Activated CD8-positive, alpha-beta memory T cell treated with anti-CD3 and anti-CD28 coated beads, Interleukin-2, amount 50 U/mL, for 24 hours (primary cell): ENCODE results near the gene B3GNT8.
"Not testable (repeated sequence)": the region's sequence is repeated elsewhere in the genome, so short reads cannot be mapped to it uniquely, and the experiment has no call there.

Experiments
- DNase-seq: peaks from one replicate; pipeline ENCODE4 v3.0.0-alpha.2; 2020; ENCODE audit errors: extremely low read depth

The B3GNT8 gene, protein sequence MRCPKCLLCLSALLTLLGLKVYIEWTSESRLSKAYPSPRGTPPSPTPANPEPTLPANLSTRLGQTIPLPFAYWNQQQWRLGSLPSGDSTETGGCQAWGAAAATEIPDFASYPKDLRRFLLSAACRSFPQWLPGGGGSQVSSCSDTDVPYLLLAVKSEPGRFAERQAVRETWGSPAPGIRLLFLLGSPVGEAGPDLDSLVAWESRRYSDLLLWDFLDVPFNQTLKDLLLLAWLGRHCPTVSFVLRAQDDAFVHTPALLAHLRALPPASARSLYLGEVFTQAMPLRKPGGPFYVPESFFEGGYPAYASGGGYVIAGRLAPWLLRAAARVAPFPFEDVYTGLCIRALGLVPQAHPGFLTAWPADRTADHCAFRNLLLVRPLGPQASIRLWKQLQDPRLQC

DNA sequence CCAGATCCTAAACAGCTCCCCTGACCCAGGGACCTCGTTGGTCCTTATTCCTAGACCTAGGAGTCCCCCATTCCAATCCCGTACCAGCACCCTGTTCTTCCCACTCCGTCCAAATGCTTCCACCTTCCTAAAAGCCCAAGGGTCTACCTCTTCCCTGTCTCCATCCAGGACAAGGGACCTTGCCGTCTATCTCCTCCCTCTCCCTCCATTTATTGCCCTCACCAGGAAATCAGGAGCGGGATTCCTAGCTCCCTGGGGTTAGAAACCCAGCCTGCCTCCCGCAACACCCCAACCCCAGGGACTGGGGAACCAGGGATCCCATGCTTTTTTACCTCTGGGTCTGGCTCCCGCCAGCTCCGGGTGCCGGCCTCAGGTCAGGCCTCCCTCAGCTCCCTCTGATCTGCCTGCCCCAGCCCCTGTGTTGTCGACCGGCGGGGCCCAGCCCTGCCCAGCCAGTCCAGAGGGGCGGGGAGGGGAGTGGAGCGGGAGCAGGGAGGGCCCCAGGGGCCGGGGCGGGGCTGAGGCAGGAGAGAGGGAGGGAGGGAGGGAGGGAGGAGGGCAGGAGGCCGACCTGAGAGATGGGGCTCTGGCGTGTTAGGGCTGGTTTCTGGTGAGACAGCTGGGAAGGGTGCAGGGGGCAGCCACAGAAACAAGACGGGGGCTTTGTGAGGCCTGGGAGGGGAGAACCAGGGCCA lies at the start of gene B3GNT8:
Gene B3GNT8, minus strand, starts transcription at position 423 of the 695 bp plus-strand sequence. CDS start 596 bp downstream, outside the sequence.
- peak; percentile 18 for DNase-seq

DNA sequence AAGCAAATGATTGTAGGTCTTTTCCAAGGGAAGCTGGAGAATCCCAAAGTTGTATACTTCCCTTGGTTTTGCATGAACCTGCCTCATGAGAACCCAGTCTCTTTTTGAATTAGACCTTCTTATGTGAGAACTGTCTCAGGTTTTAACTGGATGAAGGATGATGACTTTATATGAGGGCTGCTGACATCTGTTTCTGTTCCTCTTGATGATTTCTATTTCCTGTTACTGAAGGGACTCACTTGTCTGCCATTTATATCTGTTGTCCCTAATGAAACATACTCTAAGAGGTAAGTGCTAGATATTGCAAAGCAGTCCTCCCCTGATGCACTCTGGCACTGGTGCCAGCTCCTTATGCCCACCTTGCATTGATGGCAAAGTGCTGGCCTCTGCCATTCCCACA lies 49.4 kb upstream of the B3GNT8 start:
- DNase-seq = no peak

DNA sequence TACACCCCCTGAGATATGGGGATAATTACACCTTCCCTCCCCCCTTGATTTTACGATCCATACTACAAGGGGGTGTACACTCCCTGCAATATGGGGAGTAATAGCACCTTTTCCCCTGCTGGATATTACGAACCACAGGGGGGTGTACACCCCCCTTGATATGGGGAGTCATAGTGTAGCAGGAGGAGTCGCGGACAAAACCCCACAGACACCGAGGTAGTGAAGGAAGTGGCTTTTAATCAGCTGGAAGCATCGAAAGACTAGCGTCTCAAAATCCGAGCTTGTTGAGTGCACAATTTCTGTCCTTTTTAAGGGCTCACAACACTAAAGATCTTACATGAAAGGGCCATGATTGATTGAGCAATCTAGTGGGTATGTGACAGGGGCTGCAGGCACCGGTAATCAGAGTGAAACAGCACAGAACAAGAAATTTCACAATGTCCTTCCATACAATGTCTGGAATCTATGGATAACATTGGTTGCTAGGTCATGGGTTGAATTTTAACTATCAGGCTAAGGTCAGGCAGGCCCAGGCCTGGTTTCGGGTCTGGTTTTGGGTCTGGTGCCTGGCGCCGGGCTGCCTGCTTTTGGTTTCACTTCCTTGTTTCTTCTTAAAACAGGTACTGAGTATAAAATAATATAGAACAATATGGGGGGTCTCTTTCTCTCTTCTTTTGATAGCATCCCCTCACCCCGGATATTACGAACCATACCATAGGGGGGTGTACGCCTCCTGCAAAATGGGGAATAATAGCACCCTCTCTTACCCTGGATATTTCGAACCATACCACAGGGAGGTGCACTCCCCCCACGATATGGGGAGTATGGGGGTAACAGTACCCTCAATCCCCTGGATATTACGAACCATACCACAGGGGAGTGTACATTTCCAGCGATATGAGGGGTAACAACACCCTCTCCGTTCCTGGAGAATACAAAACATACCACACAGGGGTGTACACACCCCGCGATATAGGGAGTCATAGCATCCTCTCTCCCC lies 36.4 kb upstream of the B3GNT8 start:
- DNase-seq = not testable (repeated sequence)

DNA sequence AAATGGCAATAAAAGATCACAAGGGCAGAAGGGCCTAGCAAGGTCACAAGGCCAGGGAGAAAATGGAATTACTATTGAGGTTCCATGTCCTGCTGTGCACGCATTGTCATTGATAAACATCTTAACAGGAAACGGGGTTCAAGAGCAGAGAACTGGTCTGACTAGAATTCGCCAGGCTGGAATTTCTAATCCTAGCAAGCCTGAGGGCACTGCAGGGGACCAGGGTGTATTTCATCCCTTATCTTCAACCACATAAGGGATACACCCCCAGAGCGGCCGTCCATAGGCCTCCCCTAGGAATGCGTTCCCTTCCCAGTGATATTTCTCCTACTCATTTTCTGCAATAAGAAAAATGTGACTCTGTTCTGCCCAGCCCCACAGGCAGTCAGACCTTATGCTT lies 35.3 kb upstream of the B3GNT8 start:
- no peak for DNase-seq

DNA sequence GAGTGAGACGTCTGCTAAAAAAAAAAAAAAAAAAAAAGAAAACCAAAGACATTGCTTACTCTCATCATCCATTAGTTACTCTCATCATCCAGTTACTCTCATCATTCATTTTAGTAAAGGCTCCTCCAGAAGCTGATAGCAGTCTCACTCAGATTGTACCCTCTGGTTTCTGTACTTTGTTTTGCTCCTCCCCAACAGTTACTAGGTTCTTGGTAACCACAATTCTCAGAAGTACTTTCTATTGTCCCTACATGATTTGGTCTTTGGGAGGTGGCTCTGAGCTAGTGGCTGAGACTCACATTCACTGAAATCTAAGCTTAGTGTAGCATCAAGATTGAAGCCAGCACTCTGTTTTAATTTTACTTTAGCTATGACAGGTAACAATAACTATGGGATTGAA lies 30.1 kb upstream of the B3GNT8 start:
- DNase-seq = no peak

DNA sequence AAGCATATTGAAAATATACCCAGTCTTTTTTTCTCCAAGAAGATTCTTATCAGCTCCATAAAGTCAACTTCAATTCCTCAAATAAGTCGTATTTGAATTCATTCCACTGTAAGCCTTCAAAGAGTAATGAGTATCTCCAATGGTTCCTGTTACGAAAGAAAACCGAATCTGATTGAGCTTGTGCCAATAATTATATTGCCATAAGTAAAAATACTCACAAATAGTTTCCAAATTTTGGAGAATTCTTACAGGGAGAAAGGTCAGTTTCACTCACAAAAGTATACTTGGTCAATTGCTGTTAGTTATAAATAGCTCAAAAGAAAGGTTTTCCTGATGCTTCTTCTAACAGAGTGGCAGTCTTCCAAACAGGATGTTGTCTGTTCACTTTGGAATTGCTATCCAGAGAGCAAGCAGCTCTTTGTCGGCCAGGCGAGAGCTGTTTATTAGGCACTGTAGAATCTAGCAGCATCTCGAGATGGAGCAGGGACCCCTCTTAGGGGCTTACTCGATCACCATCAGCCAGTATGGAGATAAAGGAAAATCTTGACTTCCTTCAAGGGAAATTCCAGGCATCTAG lies 29.3 kb upstream of the B3GNT8 start:
- DNase-seq = no peak

DNA sequence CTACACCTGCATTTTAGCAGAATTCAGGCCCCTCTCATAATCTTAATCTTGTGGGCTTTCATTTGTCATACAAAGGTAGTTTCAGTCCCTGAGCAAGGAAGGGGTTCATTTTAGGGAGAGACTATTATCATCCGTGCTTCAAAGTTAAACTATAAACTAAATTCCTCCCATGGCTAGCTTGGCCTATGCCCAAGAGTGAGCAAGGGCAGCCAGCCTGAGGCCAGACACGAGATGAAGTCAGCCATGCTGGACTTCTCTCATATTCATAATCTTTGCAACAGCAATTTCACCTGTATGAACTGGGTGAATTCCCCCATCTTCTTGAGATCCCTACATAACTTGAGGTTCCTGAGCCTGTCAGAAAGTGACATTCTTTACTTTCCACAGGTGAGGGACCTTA lies 28.8 kb upstream of the B3GNT8 start:
- no peak for DNase-seq

DNA sequence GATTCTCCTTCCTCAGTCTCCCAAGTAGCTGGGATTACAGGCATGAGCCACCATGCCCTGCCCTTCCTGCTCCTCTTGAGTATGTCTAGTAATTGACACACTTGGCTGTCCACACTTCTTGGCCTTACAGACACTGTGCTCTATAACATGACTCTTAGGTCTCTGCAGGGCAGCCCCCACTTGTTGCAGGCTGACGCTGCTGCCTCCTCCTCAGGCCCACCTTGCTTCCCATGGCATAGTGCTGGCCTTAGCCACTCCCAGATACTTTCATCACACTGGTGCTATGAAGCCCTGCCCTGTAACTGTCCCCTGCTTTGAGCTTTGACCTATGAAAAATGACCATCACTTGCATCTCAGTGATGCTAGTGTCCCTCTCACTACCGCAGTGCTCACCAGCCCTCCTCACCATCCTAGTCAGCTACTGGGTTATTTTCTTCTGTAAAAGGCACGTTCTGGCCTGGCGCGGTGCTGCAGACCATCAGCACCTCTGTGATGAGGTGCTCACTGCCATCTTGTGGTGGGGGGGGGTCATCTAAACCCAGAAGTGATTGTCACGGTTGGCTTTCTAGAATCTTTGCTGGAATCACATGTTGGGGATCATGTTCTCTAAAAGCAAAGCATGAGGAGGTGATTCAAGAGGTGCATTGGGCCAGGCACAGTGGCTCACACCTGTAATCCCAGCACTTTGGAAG lies 25.6 kb upstream of the B3GNT8 start:
- DNase-seq = no peak

DNA sequence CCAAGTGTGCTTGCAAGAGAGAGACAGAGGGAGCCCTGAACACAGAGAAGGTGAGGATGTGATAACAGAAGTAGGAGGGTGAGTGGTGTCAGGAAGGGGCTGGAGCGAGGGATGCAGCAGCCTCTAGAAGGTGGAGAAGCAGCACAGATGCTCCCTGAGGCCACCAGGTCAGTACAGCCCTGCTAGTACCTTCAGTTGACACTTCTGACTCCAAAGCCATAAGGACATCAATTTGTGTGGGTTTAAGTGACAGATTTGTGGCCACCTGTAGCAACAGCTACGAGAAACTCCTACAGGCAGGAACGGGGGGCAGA lies 22.6 kb upstream of the B3GNT8 start:
- DNase-seq = no peak

DNA sequence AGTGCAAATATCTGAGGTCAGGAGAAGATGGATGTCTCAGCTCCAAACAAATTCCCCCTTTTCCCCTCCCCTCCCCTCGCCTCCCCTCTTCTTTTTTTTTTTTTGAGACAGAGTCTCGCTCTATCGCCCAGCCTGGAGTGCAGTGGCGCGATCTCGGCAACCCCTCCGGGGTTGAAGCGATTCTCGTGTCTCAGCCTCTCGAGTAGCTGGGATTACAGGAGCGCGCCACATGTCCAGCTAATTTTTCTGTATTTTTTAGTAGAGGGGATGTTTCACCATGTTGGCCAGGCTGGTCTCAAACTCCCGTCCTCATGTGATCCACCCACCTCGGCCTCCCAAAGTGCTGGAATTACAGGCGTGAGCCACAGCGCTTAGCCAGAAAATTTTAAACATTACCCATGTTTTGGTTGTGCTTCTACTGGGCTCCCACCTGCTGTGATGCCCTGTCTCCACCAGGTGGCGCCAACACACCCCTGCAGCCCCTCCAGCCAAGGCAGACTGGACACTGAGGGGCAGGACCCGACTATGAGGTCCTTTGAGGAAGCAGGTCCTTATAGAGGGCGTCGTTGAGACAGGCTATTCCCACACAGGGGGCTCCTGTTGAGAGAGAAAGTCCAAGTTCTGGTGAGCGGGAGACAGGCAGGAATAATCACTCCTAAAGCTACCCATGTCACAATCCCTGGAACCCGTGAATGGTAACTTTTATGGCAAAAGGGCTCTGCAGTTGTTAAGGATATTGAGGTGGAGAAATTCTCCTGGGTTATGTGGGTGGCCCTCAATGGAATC lies 22.1 kb upstream of the B3GNT8 start:
- peak; percentile 19 for DNase-seq

DNA sequence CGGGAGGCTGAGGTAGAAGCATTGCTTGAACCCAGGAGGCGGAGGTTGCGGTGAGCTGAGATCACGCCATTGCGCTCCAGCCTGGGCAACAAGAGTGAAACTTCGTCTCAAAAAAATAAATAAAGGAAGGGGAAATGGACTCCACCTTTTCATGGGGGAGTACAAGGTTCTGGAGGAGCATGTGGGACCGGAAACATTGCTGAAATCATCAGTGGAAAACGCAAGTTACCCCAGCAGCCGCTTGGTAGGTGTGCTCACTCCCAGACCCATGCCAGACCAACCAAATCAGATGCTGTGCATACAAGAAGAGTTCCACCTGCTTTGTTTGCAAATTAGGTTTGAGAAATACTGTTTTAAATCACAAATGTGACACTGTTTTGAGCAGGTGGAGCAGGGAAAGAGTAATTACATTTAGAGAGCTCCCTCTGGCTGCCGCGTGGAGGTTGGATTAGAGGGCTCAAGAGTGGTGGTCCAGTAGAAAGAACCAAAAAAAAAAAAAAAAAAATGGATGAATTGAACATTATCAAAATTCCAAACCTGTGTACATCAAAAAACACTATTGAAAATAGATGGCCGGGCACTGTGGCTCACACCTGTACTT lies 20.7 kb upstream of the B3GNT8 start:
- no peak for DNase-seq

DNA sequence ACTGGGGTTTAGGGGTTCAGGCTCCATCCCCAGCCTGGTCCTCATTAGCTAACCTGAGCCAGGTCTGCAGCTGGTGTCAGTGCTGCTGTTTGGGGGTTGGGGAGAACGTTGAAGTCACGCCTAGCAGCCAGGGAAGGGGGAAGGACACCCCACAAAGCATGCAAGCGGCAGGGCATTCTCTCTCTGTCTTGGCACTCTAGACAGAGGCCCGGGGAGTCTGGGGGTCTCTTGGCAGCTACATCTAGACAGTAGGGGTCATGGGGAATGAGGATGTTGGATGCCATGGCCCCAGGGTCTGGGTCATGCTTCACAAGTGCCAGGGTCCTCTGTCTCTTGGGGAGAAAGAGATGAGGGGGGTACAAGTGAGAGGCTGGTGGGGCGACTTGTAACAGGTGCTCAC lies 18.4 kb upstream of the B3GNT8 start:
- no peak for DNase-seq

DNA sequence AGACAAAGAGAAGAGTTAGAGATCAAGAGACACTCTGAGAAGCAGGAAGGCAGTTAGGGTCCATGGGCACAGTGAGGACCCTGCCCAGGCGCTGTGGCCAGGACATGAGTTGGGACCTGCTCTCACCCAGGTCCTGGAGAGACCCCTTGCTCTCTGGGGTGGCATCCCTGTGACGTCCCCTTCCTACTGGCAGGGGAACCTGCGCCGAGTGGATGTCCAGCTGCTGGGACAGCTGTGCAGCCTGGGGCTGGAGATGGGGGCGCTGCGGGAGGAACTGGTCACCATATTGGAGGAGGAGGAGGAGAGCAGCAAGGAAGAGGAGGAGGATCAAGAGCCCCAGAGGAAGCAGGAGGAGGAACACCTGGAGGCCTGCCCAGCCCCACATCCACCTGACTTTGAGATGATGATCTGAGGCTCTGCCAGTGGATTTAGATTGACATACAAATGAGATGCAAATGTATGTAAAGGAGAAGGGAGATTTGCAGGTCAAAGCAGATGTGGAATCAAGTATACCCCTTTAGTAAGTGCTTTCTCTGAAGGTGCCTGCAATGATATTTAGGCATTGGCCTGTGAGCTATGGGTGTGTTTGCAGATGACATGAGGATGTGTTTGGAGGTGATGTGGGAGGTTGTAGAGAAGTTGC lies 16.8 kb upstream of the B3GNT8 start:
- no peak for DNase-seq

DNA sequence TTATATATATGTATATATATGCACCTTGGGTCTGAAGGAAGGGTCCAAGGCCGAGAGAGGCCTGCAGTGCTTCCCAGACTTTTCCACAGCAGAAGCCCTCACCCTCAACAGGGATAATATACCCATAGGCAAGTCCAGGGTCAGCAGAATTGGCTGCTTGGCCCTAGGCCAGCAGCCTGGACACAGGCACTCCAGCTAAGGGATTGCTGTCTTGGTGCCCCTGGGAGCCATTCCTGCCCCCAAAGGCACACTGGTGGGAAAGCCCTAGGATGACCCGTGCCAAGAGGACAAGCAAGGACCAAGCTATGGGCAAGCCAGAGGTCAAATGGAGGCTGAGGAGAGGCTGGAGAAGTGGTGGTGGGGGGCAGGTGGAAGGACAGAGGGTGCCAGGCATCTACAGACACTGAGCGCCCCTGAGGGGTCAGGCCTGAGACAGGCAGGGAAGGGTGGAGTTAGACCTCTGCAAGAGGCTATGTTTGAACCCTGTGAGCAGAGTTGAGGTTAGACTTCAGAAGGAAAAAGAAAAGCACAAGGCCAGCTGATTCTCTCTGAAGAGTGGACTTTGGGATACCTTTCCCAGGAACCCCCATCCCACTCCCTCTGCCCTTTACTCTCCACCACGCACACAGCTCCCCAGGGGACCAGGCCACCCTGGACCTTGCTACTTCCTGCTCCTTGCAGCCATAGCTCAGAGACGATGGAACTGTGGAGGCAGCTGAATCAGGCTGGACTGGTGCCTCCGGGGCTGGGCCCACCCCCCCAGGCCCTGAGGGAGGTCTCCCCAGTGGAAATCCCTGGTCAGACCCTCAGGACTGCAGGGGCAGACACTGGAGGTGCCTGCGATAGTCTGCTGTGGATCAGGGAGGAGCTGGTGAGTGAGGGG lies 15.5 kb upstream of the B3GNT8 start, which contains the start of gene ERICH4:
Gene ERICH4, plus strand, starts transcription at position 684 of the 883 bp plus-strand sequence. Its CDS starts 14 bp downstream, at position 698.
- no peak for DNase-seq

DNA sequence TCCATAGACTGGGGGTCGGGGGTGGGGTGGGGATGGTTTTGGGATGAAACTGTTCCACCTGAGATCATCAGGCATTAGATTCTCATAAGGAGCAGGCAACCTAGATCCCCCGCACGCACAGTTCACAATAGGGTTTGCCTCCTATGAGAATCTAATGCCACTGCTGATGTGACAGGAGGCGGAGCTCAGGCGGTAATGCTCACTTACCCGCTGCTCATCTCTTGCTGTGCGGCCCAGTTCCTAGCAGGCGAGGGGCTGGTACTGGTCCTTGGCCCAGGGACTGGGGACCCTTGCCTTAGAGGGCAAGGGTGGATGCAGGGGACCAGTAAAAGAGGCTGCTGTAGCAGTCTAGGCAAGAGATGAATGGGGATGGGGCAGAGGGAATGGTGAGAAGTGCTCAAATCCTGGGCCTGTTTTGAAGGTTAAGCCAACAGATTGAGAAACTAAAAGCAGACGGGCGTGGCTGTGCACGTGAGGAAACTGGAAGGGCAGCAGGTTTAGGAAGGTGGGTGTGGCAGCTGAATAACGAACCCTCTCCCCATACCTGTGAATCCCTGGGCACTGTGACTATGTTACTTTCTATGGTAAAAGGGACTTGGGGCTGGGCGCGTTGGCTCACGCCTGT lies 14.3 kb upstream of the B3GNT8 start:
- no peak for DNase-seq

DNA sequence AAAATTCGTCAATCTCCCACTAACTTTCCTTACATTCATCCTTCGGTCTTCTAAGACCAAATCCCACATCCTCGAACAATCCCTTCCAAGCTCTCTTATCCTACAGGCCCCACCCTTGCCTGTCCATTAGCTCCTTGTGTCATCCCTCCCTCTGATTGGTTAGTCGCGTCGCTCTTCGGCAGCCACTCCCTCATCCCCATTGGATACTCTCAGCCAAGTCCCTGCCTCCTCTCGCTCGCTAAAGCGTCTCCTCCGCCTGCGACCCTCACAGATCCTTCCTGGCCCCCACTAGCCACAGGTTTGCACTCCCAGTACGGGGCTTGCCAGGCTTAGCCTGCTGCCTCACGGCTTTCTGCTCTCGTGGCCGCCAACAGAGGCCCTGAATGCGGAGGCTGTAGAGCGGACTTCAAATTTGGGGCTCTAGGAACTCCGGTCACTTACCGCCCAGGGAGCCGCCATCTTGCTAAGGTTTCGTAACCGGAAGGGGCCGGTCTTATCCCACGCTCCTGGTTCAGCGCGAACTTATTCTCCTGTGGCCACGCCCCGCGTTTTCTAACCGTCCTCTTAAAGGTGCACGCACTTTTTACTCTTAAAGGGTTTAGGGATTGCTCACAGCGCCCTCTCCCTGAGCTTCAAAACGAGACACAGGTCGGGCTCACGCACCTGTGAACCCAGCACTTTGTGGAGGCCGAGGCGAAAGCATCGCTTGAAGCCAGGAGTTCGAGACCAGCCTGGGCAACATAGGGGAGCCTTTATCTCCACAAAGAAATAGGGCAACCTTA lies 12.5 kb upstream of the B3GNT8 start, which contains the start of gene DMAC2:
Gene DMAC2, minus strand, starts transcription at position 472 of the 782 bp plus-strand sequence. Its CDS starts 13 bp downstream, at position 459.
- DNase-seq = peak; percentile 94
